Activated CD4-positive, alpha-beta T cell treated with anti-CD3 and anti-CD28 coated beads, Interleukin-10, Interleukin-2, amounts not matched to agents 100 ng/mL and 50 ng/mL, durations not matched to agents 16 hours and 8 hours (primary cell): Measurements from ENCODE around the gene NLGN1.

Experiments used
- DNase-seq: peaks from one replicate; pipeline ENCODE4 v3.0.0-alpha.2; 2020

The NLGN1 gene

GRCh38 chr3:173863551-173863950, 466.0 kb downstream of the NLGN1 start:
- no peak for DNase-seq

- no peak for DNase-seq
Observed at GRCh38 chr3:173865900-173866498, 468.5 kb downstream of the NLGN1 start.

- no peak for DNase-seq
Observed at GRCh38 chr3:173869766-173870165, 472.2 kb downstream of the NLGN1 start.

GRCh38 chr3:173870976-173871375, 473.4 kb downstream of the NLGN1 start:
- DNase-seq, result no peak

GRCh38 chr3:173875790-173876189, 478.2 kb downstream of the NLGN1 start:
- DNase-seq, result no peak

GRCh38 chr3:173876476-173876875, 478.9 kb downstream of the NLGN1 start:
- DNase-seq, result no peak

- no peak for DNase-seq
Observed at GRCh38 chr3:173887888-173888287, 490.3 kb downstream of the NLGN1 start.

- no peak for DNase-seq
Observed at GRCh38 chr3:173889596-173889995, 492.1 kb downstream of the NLGN1 start.

- DNase-seq, result no peak
Observed at GRCh38 chr3:173890091-173890490, 492.5 kb downstream of the NLGN1 start.

GRCh38 chr3:173891272-173892100, 493.9 kb downstream of the NLGN1 start:
- DNase-seq, result no peak

GRCh38 chr3:173892547-173892946, 495.0 kb downstream of the NLGN1 start:
- no peak for DNase-seq

GRCh38 chr3:173893066-173893465, 495.5 kb downstream of the NLGN1 start:
- DNase-seq, result no peak

- DNase-seq, result no peak
Observed at GRCh38 chr3:173893835-173894234, 496.3 kb downstream of the NLGN1 start.

- DNase-seq, result no peak
Observed at GRCh38 chr3:173897631-173898030, 500.1 kb downstream of the NLGN1 start.

GRCh38 chr3:173901649-173902048, 504.1 kb downstream of the NLGN1 start:
- DNase-seq, result no peak

- no peak for DNase-seq
Observed at GRCh38 chr3:173902401-173902800, 504.9 kb downstream of the NLGN1 start.

GRCh38 chr3:173902871-173903270, 505.3 kb downstream of the NLGN1 start:
- no peak for DNase-seq

GRCh38 chr3:173905381-173905780, 507.8 kb downstream of the NLGN1 start:
- no peak for DNase-seq

- no peak for DNase-seq
Observed at GRCh38 chr3:173911446-173911845, 513.9 kb downstream of the NLGN1 start.

GRCh38 chr3:173912126-173912525, 514.6 kb downstream of the NLGN1 start:
- DNase-seq, result no peak

- DNase-seq, result no peak
Observed at GRCh38 chr3:173913397-173913796, 515.9 kb downstream of the NLGN1 start.

GRCh38 chr3:173913974-173914421, 516.5 kb downstream of the NLGN1 start:
- DNase-seq, result no peak

- no peak for DNase-seq
Observed at GRCh38 chr3:173916799-173917198, 519.3 kb downstream of the NLGN1 start.

- no peak for DNase-seq
Observed at GRCh38 chr3:173920386-173920785, 522.8 kb downstream of the NLGN1 start.

- DNase-seq, result no peak
Observed at GRCh38 chr3:173921732-173922131, 524.2 kb downstream of the NLGN1 start.
